ENCODE results near the gene HAVCR1.
"Not testable (repeated sequence)": the region's sequence is repeated elsewhere in the genome, so short reads cannot be mapped to it uniquely, and the experiment has no call there.

The HAVCR1 gene

DNA sequence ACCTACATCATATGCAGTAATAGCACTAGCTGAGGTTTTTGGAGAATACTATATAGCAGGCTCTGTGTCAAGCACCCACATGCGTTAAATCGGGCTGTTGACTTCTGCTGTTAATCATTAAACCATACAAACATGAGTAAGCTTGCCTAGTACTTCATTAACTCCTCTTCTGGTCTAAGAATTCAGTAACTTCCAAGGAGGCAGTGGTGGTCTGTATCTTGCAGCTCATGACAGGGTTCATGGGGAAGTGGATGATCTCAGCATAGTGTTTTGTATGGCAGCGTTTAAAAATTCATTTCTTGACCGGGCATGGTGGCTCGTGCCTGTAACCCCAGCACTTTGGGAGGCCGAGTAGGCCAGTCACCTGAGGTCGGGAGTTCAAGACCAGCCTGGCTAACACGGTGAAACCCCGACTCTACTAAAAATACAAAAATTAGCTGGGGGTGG is at the start of gene HAVCR1:
Gene HAVCR1, minus strand, starts transcription at position 24 of the 447 bp plus-strand sequence. CDS start 1,173 bp downstream, outside the sequence.
- DNase-seq (ENCODE audit: low spot score): no peak

DNA sequence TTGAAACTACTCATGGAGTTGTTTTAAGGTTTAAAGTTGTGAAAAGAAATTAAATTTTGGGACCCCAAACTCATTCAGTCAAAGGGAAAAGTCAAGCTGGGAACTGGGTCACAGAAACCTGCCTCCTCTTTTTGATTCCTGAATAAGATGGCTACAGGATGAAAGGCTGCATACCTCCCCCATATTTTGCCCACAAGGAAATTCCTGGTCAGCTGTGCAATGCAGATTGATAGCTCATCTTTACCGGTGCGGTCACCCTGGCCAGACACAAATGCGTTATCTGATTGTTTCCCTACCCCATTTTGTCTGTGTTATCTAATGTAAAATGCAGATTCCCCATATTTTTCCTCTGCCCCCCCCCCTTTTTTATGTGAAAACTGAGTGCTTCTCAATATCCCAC is 48.6 kb upstream of the HAVCR1 start:
- DNase-seq (ENCODE audit: low spot score): no peak

DNA sequence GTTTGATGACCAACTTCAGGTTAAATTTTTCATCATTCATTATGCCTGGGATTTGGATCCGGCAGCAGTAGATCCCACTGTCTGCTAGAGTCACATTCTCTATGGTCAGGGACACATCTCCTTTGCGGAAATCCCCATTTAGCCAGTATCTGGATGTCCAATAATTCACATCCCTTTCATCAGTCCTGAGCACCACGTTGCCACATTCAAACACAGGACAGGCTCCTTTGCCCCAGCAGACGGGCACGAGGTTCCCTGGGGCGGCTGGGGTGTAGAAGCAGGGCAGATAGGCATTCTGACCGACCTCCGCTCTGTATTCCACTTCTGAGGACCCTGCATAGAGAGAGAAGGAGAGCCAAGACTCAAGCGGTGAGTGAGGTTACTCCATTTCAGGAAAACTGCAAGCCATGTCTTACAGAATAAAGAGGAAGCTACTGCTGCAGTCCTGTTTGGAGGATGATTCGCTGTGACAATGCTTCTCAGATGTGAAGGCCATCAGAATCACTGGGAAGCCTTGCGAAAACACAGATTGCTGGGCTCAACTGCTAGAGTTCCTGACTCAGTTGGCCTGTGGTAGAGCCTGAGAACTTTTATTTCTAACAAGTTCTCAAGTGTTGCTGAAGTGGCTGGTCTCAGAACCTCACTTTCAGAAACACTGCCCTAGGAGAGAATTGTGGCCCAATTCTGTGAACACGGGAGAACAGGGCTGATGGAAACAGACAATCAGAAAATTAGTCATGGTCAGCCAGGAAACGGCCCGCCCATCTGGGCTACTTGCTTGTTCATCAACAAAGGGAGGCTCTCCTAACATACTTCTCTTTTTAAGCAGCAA is 47.9 kb upstream of the HAVCR1 start:
- peak; percentile 31 for DNase-seq (ENCODE audit: low spot score)

- DNase-seq (ENCODE audit: low spot score): no peak
These were observed 41.3 kb upstream of the HAVCR1 start for GRCh38 chr5:157100140-157100679.

DNA sequence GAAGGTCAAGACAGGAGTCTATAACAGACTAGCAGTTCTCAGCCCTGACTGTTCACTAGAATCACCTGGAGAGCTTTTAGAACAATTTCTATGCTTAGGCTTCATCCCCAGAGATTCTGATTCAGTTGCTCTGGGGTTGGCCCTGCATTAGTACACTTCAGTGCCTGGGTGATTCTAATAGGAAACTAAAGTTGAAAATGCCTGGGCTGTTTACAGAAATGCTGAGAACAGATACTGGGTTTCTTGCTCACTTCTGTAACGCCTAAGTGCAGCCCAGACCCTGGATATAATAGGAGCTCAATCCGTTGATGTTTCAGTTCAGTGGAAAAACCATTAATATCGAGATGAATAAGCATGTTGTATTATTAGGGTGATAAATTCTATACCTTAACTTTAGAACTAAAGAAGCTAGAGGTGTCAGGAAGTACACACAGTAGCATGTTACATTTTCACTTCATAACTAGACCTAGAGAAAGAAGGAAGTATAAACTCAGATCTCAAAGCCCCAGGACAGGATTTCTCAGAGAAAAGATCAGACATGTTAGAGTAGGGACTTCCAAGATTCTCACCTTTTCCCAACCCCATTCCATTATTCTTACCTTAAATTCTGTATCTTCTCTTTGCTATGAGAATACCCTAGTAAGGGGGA is 29.6 kb upstream of the HAVCR1 start:
- no peak for DNase-seq (ENCODE audit: low spot score)

DNA sequence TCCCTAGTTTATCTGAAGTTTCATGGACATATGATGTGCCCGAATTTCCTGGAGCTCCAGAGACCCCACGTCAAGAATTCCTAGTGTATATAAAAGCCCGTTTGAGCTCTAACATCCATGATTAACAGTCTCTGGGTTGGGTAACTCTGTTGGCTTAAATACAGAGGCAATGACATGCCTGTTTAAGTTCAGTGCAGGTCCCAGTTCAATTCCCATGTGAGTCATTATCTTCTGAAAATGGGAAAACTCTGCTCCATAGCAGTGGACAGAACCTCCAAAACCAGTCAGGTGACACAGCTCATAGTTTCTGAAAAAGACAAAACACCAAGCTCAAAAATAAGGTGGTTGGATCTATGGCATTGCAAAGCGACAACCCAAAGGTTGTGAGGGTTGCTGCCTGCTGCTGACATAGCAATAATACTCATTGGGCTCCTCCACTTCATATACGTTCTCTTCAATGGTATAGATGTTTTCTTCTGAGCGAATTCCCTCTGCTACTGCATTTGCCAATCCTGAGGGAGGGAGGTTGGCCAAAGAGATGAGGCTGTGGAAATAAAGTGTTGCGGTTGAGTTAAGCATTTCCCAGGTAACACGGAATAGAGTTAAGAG is 27.9 kb upstream of the HAVCR1 start:
- DNase-seq (ENCODE audit: low spot score): no peak

- no peak for DNase-seq (ENCODE audit: low spot score)
These were observed 27.0 kb upstream of the HAVCR1 start for GRCh38 chr5:157085930-157086329.

- DNase-seq (ENCODE audit: low spot score): no peak
These were observed 21.4 kb upstream of the HAVCR1 start for GRCh38 chr5:157080286-157080685.

DNA sequence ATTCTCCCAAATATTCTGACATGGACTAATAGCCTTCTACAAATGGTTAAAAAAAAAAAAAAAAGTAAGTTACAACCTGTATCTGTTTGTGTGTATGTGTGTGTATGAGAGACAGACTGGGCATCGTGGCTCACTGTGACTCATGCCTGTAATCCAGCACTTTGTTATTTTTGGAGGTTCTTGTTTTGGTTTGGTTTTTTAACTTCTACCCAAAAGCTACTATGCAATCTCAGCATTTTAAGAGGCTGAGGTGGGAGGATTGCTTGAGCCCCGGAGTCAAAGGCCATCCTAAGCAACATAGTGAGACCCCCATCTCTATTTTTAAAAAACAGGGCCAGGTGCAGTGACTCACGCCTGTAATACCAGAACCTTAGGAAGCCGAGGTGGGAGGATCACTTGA is 17.6 kb upstream of the HAVCR1 start:
- no peak for DNase-seq (ENCODE audit: low spot score)

DNA sequence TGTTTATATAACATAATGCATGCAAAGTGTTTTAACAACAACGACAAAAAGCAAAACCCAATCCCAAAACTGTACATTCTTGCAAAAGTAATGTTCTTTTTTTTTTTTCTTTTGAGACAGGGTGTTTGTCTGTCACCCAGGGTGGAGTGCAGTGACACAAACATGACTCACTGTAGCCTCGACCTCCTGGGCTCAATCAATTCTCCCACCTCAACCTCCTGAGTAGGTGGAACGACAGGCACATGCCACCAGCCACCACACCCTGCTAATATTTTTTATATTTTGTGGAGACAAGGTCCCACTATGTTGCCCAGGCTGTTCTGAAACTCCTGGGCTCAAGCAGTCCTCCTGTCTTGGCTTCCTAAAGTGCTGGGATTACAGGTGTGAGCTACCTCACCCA is 13.6 kb upstream of the HAVCR1 start:
- DNase-seq (ENCODE audit: low spot score): peak; percentile 18

DNA sequence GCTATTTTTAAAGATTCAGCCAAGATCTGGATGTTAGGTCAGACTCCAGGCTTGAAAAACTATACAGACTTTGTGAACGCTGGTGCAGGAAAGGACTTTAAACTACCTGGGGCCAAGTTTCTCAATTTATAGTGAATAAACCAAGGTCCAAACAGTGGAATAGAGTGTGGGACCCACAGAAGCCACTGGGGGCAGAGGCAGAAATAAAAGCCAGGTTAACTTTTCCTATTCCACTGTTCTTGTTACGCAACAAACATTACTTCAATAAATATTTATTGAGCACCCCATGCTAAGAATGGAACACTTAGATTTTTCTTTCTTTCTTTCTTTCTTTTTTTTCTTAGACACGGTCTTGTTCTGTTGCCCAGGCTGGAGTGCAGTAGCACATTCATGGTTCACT is 11.0 kb upstream of the HAVCR1 start:
- DNase-seq (ENCODE audit: low spot score): no peak

DNA sequence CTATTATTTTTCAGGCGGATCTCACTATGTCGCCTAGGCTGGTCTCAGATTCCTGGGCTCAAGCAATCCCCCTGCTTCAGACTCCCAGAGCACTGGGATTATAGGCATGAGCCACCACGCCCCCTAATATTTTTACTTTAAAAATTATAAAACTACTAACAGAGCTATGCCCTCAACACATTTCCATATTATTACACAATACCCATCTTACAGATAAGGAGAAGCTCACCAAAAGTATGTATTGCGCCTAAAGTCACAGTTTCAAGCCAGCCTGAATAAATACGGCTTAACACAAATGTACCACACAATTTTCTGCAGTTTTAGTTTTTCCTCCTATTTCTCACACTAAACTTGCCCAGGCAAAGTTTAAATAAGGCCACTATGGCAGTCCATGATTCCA is 9.9 kb upstream of the HAVCR1 start:
- DNase-seq (ENCODE audit: low spot score): no peak

GRCh38 chr5:157068339-157068738 is 9.4 kb upstream of the HAVCR1 start:
- no peak for DNase-seq (ENCODE audit: low spot score)

DNA sequence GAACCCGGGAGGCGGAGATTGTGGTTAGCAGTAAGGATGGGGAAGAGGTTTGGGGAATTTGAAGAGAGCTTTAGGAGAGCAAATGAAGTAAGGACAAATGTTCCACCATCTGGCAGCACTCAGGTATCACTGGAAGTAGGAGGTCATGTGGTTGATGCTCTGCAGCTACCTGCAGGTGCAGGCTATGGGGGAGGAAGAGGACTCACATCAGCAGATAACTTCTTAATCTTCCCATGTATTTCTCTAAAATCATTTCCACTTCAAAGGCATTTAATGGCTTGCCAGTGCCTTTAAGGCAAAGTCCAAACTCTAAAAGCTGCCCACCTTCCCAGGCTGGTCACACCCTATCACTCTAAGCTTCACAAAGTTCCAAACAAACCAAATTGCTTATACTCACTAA is 8.1 kb upstream of the HAVCR1 start:
- no peak for DNase-seq (ENCODE audit: low spot score)

DNA sequence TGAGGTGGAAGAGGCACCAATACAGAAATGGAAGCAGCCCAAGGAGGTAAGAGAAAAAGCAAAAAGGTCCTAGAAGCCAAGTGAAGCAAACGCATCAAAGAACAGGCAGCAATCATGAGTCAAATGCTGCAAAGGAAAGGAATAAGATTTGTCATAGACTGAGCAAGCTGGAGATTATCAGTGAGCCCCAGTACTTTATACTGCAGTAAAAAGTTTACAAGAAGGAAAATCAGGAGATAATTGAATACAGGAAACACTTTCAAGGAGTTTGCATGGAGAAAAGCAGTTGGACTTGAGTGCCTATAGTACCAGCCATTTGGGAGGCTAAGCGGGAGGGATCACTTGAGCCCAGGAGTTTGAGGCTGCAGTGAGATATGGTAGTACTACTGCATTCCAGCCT is 7.2 kb upstream of the HAVCR1 start:
- DNase-seq (ENCODE audit: low spot score): no peak

DNA sequence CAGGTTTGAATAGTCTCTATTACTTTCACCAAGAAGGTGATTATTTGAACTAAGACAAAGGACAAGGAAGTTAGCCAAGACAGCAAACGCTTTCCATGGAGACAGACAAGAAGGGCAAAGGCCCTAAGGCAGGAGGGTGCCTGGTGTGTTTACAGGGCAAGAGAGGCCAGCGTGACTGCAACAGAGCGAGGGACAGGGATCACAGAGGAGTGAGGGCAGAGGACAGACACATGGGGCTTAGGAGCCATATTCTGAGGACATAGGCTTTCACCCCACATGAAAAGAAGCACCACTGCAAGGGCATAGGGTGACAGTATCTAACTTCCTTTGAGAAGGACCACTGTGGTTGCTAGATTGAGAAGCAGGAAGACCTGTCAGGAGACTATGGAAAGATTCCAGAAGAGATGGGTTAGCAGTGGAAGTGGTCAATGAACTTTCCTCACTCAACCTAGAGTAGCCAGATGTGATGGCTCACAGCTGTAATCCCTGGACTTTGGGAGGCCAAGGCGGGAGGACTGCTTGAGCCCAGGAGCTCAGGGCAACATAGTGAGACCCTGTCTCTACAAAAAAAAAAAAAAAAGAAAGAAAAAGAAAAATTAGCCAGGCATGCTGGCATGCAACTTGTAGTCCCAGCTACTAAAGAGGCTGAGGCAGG is 5.0 kb upstream of the HAVCR1 start:
- no peak for DNase-seq (ENCODE audit: low spot score)

- DNase-seq (ENCODE audit: low spot score): no peak
These were observed 975 bp upstream of the HAVCR1 start for GRCh38 chr5:157059891-157060290.

- no peak for DNase-seq (ENCODE audit: low spot score)
These were observed 1.2 kb downstream of the HAVCR1 start for GRCh38 chr5:157057459-157058370.

DNA sequence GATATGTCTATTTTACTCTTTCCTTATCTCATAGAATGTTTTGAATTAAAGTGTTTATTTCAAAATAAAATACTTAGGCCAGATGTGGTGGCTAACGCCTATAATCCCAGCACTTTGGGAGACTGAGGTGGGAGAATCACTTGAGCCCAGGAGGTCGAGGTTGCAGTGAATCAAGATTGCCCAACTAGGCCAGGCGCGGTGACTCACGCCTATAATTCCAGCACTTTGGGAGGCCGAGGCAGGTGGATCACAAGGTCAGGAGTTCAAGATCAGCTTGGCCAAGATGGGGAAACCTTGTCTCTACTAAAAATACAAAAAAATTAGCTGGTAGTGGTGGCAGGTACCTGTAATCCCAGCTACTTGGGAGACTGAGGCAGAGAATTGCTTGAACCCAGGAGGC is 2.1 kb downstream of the HAVCR1 start:
- DNase-seq (ENCODE audit: low spot score): not testable (repeated sequence)

- DNase-seq (ENCODE audit: low spot score): no peak
These were observed 7.2 kb downstream of the HAVCR1 start for GRCh38 chr5:157051604-157052245.

DNA sequence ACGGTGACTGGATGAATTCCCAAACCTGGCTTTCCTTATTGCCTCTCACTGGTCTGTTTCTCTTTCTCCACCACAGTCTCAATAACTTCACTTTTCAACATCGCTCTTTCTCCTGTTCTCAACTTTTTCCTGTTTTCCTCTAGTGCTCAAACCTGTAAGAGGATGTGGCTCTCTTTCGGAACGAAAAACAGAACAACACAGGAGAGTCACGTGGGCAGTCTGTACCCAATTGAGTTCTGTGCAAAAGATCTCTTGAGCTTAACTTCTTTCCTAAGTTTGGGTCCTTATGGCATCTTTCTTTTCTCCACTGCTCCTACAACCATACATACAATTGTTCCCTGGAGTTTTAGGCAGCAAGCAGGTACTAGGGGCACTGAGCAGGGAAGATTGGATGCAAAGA is 8.9 kb downstream of the HAVCR1 start:
- DNase-seq (ENCODE audit: low spot score): no peak
